ENCODE data around the gene PARD6B.

DNA sequence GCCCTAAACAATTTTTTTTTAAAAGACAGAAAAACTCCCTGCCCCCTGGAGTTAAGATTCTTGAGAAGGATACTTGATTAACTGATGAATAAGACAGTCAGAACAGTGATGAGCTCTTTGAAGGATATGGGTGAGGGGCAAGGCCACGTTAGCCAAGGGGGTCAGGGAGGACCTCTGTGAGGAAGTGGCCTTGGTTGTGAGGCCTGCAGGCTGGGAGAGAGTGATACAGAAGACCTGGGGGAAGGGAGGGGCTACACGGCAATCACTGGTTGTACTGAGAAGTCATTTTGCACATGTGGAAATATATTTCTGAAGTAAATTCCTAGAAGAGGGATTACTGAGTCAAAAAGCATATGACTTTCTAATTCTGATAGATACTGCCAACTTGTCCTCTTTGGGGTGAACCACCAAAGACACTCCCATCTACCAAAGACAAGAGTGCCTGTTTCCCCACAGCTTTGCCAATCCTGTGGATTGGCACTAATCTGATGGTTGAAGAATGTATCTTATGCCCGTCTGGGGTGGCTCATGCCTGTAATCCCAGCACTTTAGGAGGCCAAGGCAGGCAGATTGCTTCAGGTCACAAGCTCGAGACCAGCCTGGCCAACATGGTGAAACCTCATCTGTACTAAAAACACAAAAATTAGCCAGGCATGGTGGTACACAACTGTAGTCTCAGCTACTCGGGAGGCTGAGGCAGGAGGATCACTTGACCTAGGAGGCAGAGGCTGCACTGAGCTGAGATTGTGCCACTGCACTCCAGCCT lies 41.2 kb downstream of the PARD6B start:
- TF ChIP-seq GATA3 (IDR thresholded peaks at IDR 0.05; ENCODE audit: low read depth, low read length) = no peak
- no peak for TF ChIP-seq GATA2 (IDR thresholded peaks at IDR 0.05; ENCODE audit: low read depth, low read length)
